PC-9 (cell line): Measurements from ENCODE around the gene SLC37A2.

Experiments used
- CTCF ChIP-seq: fragments of 200-600 bp; sonication (generic); conservative IDR thresholded peaks from 2 replicates; pipeline ENCODE4 v1.6.1; 2017; ENCODE audit warnings: mixed run types, antibody characterized with exemption, mild to moderate bottlenecking, moderate library complexity
- EZH2 ChIP-seq: fragments of 200-600 bp; sonication (generic); IDR thresholded peaks from 2 replicates; pipeline ENCODE4 v1.8.0; 2017; ENCODE audit warnings: antibody characterized with exemption, low read depth

- TF ChIP-seq CTCF: no peak
- no peak for TF ChIP-seq EZH2
These were observed 75.9 kb downstream of the SLC37A2 start for GRCh38 chr11:125138966-125139365.
